Measurements from ENCODE around the gene FEZ2.

FEZ2 gene

GRCh38 chr2:36528274-36528673 lies 69.7 kb downstream of the FEZ2 start:
- no peak for DNase-seq

- no peak for DNase-seq
Observed at GRCh38 chr2:36526226-36526625, 71.7 kb downstream of the FEZ2 start.

- no peak for DNase-seq
Observed at GRCh38 chr2:36525245-36525644, 72.7 kb downstream of the FEZ2 start.

DNA sequence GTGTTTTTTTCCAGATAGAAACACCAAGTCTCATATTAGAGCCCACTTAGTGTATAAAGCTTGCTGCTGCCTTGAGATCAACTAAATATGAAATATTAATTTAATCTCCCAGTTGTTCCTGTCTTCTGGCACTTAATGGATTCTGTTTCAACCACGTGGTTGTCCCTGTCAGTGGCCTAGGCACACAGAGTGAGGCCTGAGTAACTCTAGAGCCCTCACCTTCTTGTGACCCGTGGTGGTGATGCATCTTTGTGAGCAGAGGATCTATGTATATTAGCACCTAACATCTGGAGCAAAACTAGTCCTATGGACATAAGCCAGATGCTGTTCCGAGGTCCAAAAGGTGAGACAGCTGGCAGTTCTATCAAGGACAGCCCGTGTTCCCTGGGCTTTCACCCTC lies 74.8 kb downstream of the FEZ2 start:
- no peak for DNase-seq

DNA sequence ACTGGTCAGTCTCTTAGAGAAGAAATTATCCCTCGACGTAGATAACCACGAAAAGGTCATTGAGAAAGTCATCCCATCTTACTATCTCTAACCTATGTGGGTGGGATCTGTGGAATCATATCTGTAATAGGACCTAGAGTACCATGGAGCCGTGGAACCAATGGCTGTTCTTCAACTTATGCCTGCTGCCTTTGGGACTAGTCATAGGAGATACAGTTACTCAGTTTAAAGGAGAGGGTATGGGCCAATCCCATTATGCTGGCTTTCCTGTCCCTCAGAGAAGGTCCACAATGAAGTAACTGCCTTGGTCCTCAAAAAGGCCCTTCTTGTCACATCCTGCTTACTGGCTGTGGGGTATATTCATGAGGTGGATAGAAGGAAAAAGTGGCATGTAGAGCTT lies 77.5 kb downstream of the FEZ2 start:
- DNase-seq: no peak

GRCh38 chr2:36516136-36516870 lies 81.7 kb downstream of the FEZ2 start:
- no peak for DNase-seq

GRCh38 chr2:36515538-36515937 lies 82.4 kb downstream of the FEZ2 start:
- no peak for DNase-seq

DNA sequence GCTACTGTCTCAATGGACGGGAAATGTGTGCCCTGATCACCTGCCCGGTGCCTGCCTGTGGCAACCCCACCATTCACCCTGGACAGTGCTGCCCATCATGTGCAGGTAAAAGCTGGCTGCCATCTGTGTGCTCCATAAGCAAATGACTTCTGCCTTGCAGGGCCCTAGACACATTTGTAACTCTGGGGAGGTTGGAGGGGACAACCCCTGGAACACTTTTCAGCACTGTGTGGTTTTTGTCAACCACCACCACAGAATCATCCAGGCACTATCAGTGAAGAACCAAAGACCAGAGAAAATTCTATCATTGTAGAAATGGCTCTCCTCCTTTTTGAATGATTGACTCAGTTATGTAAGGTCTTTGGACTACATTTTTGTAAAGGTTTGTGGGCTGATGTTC lies 84.3 kb downstream of the FEZ2 start:
- no peak for DNase-seq

DNA sequence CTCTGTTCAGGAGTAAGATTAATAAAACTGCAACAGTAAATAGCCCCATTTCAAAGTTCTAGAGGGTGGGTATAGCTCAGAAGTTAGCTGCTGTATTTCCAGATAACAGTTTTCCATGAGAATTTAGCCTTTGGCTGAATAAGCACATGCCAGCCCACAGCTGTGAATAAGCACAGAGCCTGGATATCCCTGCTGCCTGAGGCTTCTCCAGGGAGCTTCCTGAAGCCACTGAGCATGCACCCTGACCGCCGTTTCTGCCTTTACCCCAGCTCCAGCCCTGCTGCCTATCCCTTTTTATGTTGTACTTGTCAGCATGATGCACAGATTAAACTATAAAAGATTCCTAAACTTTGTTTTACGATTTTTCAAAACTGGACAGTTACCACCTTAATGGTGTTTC lies 85.3 kb downstream of the FEZ2 start:
- DNase-seq: no peak

GRCh38 chr2:36511858-36512603 lies 85.9 kb downstream of the FEZ2 start:
- DNase-seq: no peak

GRCh38 chr2:36509075-36509474 lies 88.9 kb downstream of the FEZ2 start:
- DNase-seq: no peak

DNA sequence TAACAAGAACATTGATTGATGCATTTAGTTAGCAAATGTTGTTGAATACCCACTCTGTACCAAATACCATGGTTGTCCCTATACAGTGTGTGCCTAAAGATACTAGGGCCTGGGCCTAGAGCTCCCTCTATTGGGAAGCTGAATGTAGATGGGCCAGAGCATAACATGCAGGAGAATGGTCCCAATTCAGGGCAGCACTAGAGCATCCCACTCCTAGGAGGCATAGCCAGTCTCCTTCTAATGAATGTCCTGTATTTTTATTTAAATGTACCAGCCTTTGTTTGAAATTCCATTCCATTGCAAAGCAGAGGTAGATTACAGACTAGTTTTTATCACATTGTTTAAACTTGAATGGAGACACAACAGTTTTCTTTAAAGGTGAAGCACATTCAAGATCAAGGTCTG lies 90.6 kb downstream of the FEZ2 start:
- DNase-seq: peak; percentile 9
